WTC11 (cell line): ENCODE results near the gene PCDHB15.

Experiments
- ATF3 ChIP-seq: sonication (generic); formaldehyde crosslinking; conservative IDR thresholded peaks from 2 replicates; pipeline ENCODE4 v1.8.1; 2022; ENCODE audit warnings: mild to moderate bottlenecking, missing genetic modification reagents
- ATF6 ChIP-seq: sonication (generic); formaldehyde crosslinking; IDR thresholded peaks from 2 replicates; pipeline ENCODE4 v1.8.1; 2023; ENCODE audit warnings: mild to moderate bottlenecking, missing genetic modification reagents
- ELF4 ChIP-seq: sonication (generic); formaldehyde crosslinking; IDR thresholded peaks from 2 replicates; pipeline ENCODE4 v1.8.1; 2022; ENCODE audit warnings: low read depth, mild to moderate bottlenecking, moderate library complexity, missing genetic modification reagents
- ETV6 ChIP-seq: sonication (generic); formaldehyde crosslinking; IDR thresholded peaks from 2 replicates; pipeline ENCODE4 v1.8.1; 2022; ENCODE audit warnings: mild to moderate bottlenecking, missing genetic modification reagents
- MAX ChIP-seq: sonication (generic); formaldehyde crosslinking; IDR thresholded peaks from 2 replicates; pipeline ENCODE4 v1.8.0; 2022; ENCODE audit warnings: mild to moderate bottlenecking, missing genetic modification reagents
- NR1H2 ChIP-seq: sonication (generic); formaldehyde crosslinking; IDR thresholded peaks from 2 replicates; pipeline ENCODE4 v1.9.0; 2021; ENCODE audit warnings: mild to moderate bottlenecking, moderate library complexity, missing genetic modification reagents
- PREB ChIP-seq: sonication (generic); formaldehyde crosslinking; IDR thresholded peaks from 2 replicates; pipeline ENCODE4 v1.8.1; 2022; ENCODE audit warnings: mild to moderate bottlenecking, missing genetic modification reagents, moderate library complexity, borderline replicate concordance
- SP1 ChIP-seq: sonication (generic); formaldehyde crosslinking; conservative IDR thresholded peaks from 2 replicates; pipeline ENCODE4 v1.8.1; 2022; ENCODE audit warnings: missing genetic modification reagents
- ZBTB21 ChIP-seq: sonication (generic); formaldehyde crosslinking; IDR thresholded peaks from 2 replicates; pipeline ENCODE4 v1.8.1; 2023; ENCODE audit warnings: mild to moderate bottlenecking, missing genetic modification reagents, borderline replicate concordance
- ZNF121 ChIP-seq: sonication (generic); formaldehyde crosslinking; IDR thresholded peaks from 2 replicates; pipeline ENCODE4 v1.8.0; 2023; ENCODE audit warnings: missing genetic modification reagents
- ZNF512 ChIP-seq: sonication (generic); formaldehyde crosslinking; IDR thresholded peaks from 2 replicates; pipeline ENCODE4 v1.8.1; 2022; ENCODE audit warnings: missing genetic modification reagents, borderline replicate concordance
- ZNF671 ChIP-seq: fragments of 250-450 bp; sonication (Bioruptor Pico); IDR thresholded peaks from 2 replicates; pipeline ENCODE4 v1.8.0; 2021; ENCODE audit warnings: mild to moderate bottlenecking
- TF ChIP-seq, protein P1 (sequence below): fragments of 200-600 bp; IDR thresholded peaks from 2 replicates; pipeline ENCODE4 v1.8.0; 2022; ENCODE audit warnings: antibody characterized with exemption
- TF ChIP-seq, protein P2 (sequence below): sonication (generic); formaldehyde crosslinking; IDR thresholded peaks from 2 replicates; pipeline ENCODE4 v1.8.1; 2023; ENCODE audit warnings: mild to moderate bottlenecking, missing genetic modification reagents, moderate library complexity

- TF ChIP-seq SP1 (CRISPR knock-in tag), result no peak
- no peak for TF ChIP-seq ATF6 (CRISPR knock-in tag)
- TF ChIP-seq ZNF121 (CRISPR knock-in tag), result no peak
- TF ChIP-seq, protein P1, sequence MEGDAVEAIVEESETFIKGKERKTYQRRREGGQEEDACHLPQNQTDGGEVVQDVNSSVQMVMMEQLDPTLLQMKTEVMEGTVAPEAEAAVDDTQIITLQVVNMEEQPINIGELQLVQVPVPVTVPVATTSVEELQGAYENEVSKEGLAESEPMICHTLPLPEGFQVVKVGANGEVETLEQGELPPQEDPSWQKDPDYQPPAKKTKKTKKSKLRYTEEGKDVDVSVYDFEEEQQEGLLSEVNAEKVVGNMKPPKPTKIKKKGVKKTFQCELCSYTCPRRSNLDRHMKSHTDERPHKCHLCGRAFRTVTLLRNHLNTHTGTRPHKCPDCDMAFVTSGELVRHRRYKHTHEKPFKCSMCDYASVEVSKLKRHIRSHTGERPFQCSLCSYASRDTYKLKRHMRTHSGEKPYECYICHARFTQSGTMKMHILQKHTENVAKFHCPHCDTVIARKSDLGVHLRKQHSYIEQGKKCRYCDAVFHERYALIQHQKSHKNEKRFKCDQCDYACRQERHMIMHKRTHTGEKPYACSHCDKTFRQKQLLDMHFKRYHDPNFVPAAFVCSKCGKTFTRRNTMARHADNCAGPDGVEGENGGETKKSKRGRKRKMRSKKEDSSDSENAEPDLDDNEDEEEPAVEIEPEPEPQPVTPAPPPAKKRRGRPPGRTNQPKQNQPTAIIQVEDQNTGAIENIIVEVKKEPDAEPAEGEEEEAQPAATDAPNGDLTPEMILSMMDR, result no peak
- TF ChIP-seq ZNF512 (CRISPR knock-in tag), result no peak
- no peak for TF ChIP-seq MAX (CRISPR knock-in tag)
- no peak for TF ChIP-seq ETV6 (CRISPR knock-in tag)
- TF ChIP-seq ZNF671 (CRISPR knock-in tag), result no peak
- no peak for TF ChIP-seq ELF4
- TF ChIP-seq PREB (CRISPR knock-in tag), result no peak
- TF ChIP-seq, protein P2, sequence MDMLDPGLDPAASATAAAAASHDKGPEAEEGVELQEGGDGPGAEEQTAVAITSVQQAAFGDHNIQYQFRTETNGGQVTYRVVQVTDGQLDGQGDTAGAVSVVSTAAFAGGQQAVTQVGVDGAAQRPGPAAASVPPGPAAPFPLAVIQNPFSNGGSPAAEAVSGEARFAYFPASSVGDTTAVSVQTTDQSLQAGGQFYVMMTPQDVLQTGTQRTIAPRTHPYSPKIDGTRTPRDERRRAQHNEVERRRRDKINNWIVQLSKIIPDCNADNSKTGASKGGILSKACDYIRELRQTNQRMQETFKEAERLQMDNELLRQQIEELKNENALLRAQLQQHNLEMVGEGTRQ, result no peak
- no peak for TF ChIP-seq NR1H2 (CRISPR knock-in tag)
- TF ChIP-seq ZBTB21, result no peak
- TF ChIP-seq ATF3 (CRISPR knock-in tag), result no peak
Measured at GRCh38 chr5:141261238-141261546, 16.0 kb downstream of the PCDHB15 start.
